ENCODE measurements around the gene NUDC. TPM values are rescaled to one million over a fixed set of nuclear protein-coding genes. Genes with fewer than 3 reads are reported as not detected.
"Not testable (repeated sequence)": the region's sequence is repeated elsewhere in the genome, so short reads cannot be mapped to it uniquely, and the experiment has no call there.

NUDC gene
- total and polyA plus RNA-seq, 12 donors, result 63.3 to 257 (median 97.7) TPM

DNA sequence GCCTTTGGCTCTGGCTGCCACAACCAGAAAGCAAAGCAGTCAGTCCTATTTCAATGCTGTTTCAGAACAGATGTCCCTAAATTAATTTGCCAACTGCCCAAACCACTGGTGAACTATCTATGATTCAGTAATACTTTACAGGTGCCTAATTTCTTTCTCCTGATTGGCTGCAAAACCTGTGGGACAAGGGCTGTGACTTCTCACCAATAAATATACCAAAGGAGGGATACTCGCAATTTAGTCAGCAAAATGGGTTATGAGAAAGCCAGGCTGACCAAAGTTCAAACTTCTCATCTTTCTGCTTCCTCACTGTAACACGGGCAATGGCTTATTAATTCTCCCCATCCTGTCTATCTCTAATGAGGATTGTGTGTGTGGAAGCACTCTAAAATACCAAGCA lies 44.2 kb upstream of the NUDC start:
- Histone ChIP-seq H3K4me3 (no peak overlapping the region), H3K36me3 (replicated peaks in 1 of 2) (peaks cover 0 to 54% of the 10 kb centered on the region in 2 donors), H3K27ac (no peak overlapping the region), H3K4me1 (replicated peaks in 1 of 2) (peaks cover 0 to 4% of the 10 kb centered on the region in 2 donors), H3K9me3 (replicated peaks in 1 of 3) (no peaks in the 10 kb centered on the region), H3K27me3 (no peaks in the 10 kb centered on the region)
- intact Hi-C loops (cut with DNase I), result loop anchor here in 1 of 2 donors (2.0 to 10.0 kb wide), 2 partner anchors 21 to 63 kb away; no protein-coding TSS in a partner anchor
- no peak for DNase-seq
- 66 to 82% (median 70%) methylated on average over 2 of the region's 2 CpGs for WGBS, 4 donors
- TF ChIP-seq CTCF (IDR thresholded peaks at IDR 0.05) (no peak), POLR2A (IDR thresholded peaks at IDR 0.05) (no peak)

- Histone ChIP-seq H3K27me3 (no peaks in the 10 kb centered on the region), H3K4me1 (replicated peaks in 1 of 2) (peaks cover 4% of the 10 kb centered on the region in 2 donors), H3K36me3 (replicated peaks in 1 of 2) (peaks cover 0 to 79% of the 10 kb centered on the region in 2 donors), H3K9me3 (replicated peaks in 1 of 3) (no peaks in the 10 kb centered on the region), H3K4me3 (no peak overlapping the region), H3K27ac (no peak overlapping the region)
- TF ChIP-seq POLR2A (IDR thresholded peaks at IDR 0.05), result no peak
- no peak for TF ChIP-seq CTCF (IDR thresholded peaks at IDR 0.05)
- DNase-seq, result no peak
- WGBS, 4 donors, result 87 to 92% (median 91%) methylated on average over 3 to 4 of the region's 4 CpGs
- intact Hi-C loops (cut with DNase I), result loop anchor here (10.0 kb wide), 2 partner anchors 65 to 275 kb away; no protein-coding TSS in a partner anchor
Measured at GRCh38 chr1:26879793-26880192, 41.8 kb upstream of the NUDC start.

- intact Hi-C loops (cut with DNase I), result loop anchor here in 1 of 2 donors (10.0 kb wide), 1 partner anchor 277 kb away; no protein-coding TSS in a partner anchor
- peak in 2 of 7 donors; percentile 35 to 47 for DNase-seq
- 58 to 69% (median 60%) methylated on average over 6 of the region's 6 CpGs for WGBS, 4 donors
- not testable (repeated sequence) for H3K4me3 ChIP-seq; H3K9me3 ChIP-seq (replicated peaks in 1 of 3); H3K4me1 ChIP-seq (replicated peaks in 1 of 2); H3K27me3 ChIP-seq
- H3K27ac ChIP-seq, result peak overlapping the region in 1 of 5 donors; percentile 20
- H3K36me3 ChIP-seq (replicated peaks in 1 of 2), result peaks cover 0 to 90% of the 10 kb centered on the region in 2 donors
Measured at GRCh38 chr1:26881611-26882010, 39.9 kb upstream of the NUDC start.

DNA sequence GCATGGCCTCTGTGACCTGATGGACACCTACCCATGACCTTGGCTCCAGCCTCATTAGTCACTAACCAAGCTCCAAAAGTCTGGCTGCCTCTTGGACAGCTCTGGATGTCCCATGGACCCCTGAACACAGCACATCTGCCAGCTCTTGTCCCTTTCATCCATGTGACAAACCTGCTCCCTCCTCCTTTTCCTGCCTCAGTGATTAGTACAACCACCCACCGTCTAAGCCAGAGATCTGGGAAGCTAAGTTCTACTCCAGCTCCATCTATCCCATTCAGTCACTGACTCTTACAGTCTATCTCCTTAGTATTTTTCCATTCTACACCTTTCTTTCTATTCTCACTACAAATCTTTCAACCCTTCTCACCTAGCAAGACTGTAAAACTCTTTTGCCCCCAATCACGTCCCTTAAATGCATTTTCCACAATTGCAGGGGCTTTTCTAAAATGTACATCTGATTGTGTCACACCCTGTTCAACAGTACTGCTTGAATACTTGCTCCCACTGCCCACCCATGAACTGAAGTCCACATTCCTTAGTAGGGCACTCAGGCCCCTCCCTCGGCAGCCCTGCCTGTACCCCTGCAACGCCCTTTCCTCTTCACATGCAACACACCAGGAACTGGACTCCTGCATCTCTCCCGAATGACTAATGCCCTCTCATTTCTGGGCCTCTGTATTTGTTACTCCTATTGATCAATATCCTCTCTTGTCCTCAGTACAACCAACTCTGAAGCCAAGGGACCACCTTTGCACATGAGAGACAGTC lies 38.7 kb upstream of the NUDC start:
- H3K36me3 ChIP-seq (replicated peaks in 1 of 2), result peaks cover 0 to 93% of the 10 kb centered on the region in 2 donors
- no peak overlapping the region for H3K4me3 ChIP-seq
- H3K9me3 ChIP-seq (replicated peaks in 1 of 3), result no peaks in the 10 kb centered on the region
- no peaks in the 10 kb centered on the region for H3K27me3 ChIP-seq
- TF ChIP-seq CTCF (IDR thresholded peaks at IDR 0.05), result no peak
- TF ChIP-seq POLR2A (IDR thresholded peaks at IDR 0.05), result no peak
- no peak for DNase-seq
- no peak overlapping the region for H3K27ac ChIP-seq
- intact Hi-C loops (cut with DNase I), result loop anchor here in 1 of 2 donors (10.0 kb wide), 1 partner anchor 278 kb away; no protein-coding TSS in a partner anchor
- 78 to 84% (median 81%) methylated on average over 5 of the region's 5 CpGs for WGBS, 4 donors
- H3K4me1 ChIP-seq (replicated peaks in 1 of 2), result peaks cover 4% of the 10 kb centered on the region in 2 donors

Measured in adrenal gland (tissue), 12 donors.